CD8-positive, alpha-beta memory T cell (primary cell): ENCODE results near the gene IFT43. TPM values are rescaled to one million over a fixed set of nuclear protein-coding genes. Genes with fewer than 3 reads are reported as not detected.

Experiments used
- CTCF ChIA-PET: fragments of 350-600 bp; sonication (Branson Sonifier 250); formaldehyde crosslinking; loops from one replicate; lab custom pipeline; 2021; ENCODE audit warnings: antibody characterized with exemption; lab: Charles Lee
- POLR2A ChIA-PET: fragments of 350-600 bp; sonication (Branson Sonifier 250); formaldehyde crosslinking; loops from one replicate; lab custom pipeline; 2021; ENCODE audit warnings: antibody characterized with exemption; lab: Charles Lee
- DNase-seq, 5 donors: peaks; one replicate each; pipeline versions ENCODE4 v3.0.0 to v3.0.0-alpha.2; 2020 to 2022; ENCODE audit warnings: mixed read lengths in 1 of 5
- H3K27ac ChIP-seq: one replicate; pipeline ENCODE4 v1.7.0; 2013; ENCODE audit warnings: low read depth, mild to moderate bottlenecking, low read length, moderate library complexity
- H3K27me3 ChIP-seq: 2 replicates; pipeline ENCODE4 v1.7.0; 2013; ENCODE audit warnings: low read length, mild to moderate bottlenecking; ENCODE audit not compliant: insufficient read depth, poor library complexity, severe bottlenecking
- H3K36me3 ChIP-seq: 2 replicates; pipeline ENCODE4 v1.7.0; 2013; ENCODE audit warnings: mild to moderate bottlenecking, low read length, moderate library complexity; ENCODE audit not compliant: insufficient read depth
- H3K4me1 ChIP-seq: 2 replicates; pipeline ENCODE4 v1.7.0; 2013; ENCODE audit warnings: mild to moderate bottlenecking, low read length, moderate library complexity; ENCODE audit not compliant: insufficient read depth
- H3K4me3 ChIP-seq: 2 replicates; pipeline ENCODE4 v1.7.0; 2013; ENCODE audit warnings: mild to moderate bottlenecking, low read length
- H3K9me3 ChIP-seq: 2 replicates; pipeline ENCODE4 v1.7.0; 2013; ENCODE audit warnings: mild to moderate bottlenecking, low read length
- H3K27ac Mint-ChIP-seq, 8 donors: one replicate each; pipeline ENCODE4 v1.8.0; 2020 to 2021; ENCODE audit warnings: mixed read lengths in 8 of 8, mild to moderate bottlenecking in 6 of 8, inconsistent platforms in 3 of 8, moderate library complexity in 3 of 8
- H3K27me3 Mint-ChIP-seq, 2 donors: one replicate each; pipeline ENCODE4 v1.8.0; 2020 to 2021; ENCODE audit warnings: mixed read lengths in 2 of 2, mild to moderate bottlenecking in 1 of 2, moderate library complexity in 1 of 2
- H3K36me3 Mint-ChIP-seq, 3 donors: one replicate each; pipeline ENCODE4 v1.8.0; 2020 to 2021; ENCODE audit warnings: mixed read lengths in 3 of 3, inconsistent platforms in 1 of 3, mild to moderate bottlenecking in 1 of 3
- H3K4me1 Mint-ChIP-seq, 3 donors: one replicate each; pipeline ENCODE4 v1.8.0; 2020 to 2021; ENCODE audit warnings: mixed read lengths in 3 of 3, inconsistent platforms in 1 of 3, mild to moderate bottlenecking in 1 of 3
- H3K4me3 Mint-ChIP-seq, 7 donors: one replicate each; pipeline ENCODE4 v1.8.0; 2020 to 2021; ENCODE audit warnings: mixed read lengths in 7 of 7, mild to moderate bottlenecking in 6 of 7, moderate library complexity in 4 of 7, inconsistent platforms in 2 of 7
- H3K9me3 Mint-ChIP-seq, 5 donors: one replicate each; pipeline ENCODE4 v1.8.0; 2020 to 2022; ENCODE audit warnings: mixed read lengths in 5 of 5, mild to moderate bottlenecking in 3 of 5, moderate library complexity in 2 of 5, inconsistent platforms in 1 of 5
- polyA plus RNA-seq: library from polyadenylated mRNA; unstranded; fragments of 300-500 nt; fragmentation: Illumina TruSeq; gene quantifications from one replicate; pipeline ENCODE4 v1.2.3, GENCODE V29; 2021
- total RNA-seq, 2 experiments: library from RNA; stranded (reverse); gene quantifications; one replicate each; pipeline ENCODE4 v1.2.3, GENCODE V29; 2021

IFT43 gene
- total and polyA plus RNA-seq, 3 experiments from 2014 or later = 12.6 to 14.4 (median 14.2) TPM

- CTCF ChIA-PET = interaction anchor here (0.8 kb wide), 1 partner anchor 280 kb away, joined by 3 read pairs; no protein-coding TSS in a partner anchor
- POLR2A ChIA-PET = interaction anchor here (0.5 kb wide), 1 partner anchor 216 kb away, joined by 3 read pairs; no protein-coding TSS in a partner anchor
These were observed 3.6 kb downstream of the IFT43 start for GRCh38 chr14:75989134-75989533.

DNA sequence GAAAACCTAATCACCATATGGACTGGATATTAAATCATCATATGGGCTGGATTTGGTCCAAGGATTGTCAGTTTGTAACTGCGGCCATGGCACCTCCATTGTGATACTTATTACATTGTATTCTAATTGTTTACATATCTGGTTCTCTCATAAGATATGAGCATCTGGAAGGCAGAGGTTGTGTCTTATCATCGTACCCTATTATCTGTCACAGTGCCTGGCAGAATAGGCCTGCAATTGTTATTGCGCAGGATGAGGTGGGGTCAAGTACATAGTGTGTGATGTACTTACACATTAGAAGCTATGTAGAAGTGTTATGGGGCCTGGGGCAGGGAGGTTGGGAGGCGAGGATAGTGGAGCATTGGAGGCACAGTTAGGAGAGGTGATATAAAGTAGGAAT, 4.7 kb downstream of the IFT43 start:
- Histone ChIP-seq H3K4me3 (no peak overlapping the region), H3K27me3 (no peaks in the 10 kb centered on the region), H3K4me1 (peaks cover 9% of the 10 kb centered on the region), H3K36me3 (peaks cover 6% of the 10 kb centered on the region), H3K27ac (no peak overlapping the region), H3K9me3 (no peaks in the 10 kb centered on the region)
- H3K36me3 Mint-ChIP-seq = peaks cover 0 to 36% (median 20%) of the 10 kb centered on the region in 3 donors
- CTCF ChIA-PET = interaction anchor here (1.0 kb wide), 1 partner anchor 11 kb away, joined by 4 read pairs; no protein-coding TSS in a partner anchor
- H3K9me3 Mint-ChIP-seq = no peaks in the 10 kb centered on the region
- H3K4me1 Mint-ChIP-seq = peaks cover 10 to 16% (median 14%) of the 10 kb centered on the region in 3 donors
- POLR2A ChIA-PET = no interaction called here
- peak overlapping the region in 1 of 8 donors; percentile 74 for H3K27ac Mint-ChIP-seq
- no peak for DNase-seq
- peak overlapping the region in 1 of 7 donors; percentile 7 for H3K4me3 Mint-ChIP-seq
- H3K27me3 Mint-ChIP-seq = peaks cover 0 to 2% of the 10 kb centered on the region in 2 donors

More at GRCh38 chr14:75989134-75989533, 3.6 kb downstream of the IFT43 start:
- H3K4me3 ChIP-seq = no peak overlapping the region
- H3K9me3 ChIP-seq = no peaks in the 10 kb centered on the region
- H3K27ac ChIP-seq = no peak overlapping the region
- Mint-ChIP-seq H3K27ac (peak overlapping the region in 1 of 8 donors; percentile 74), H3K36me3 (peaks cover 0 to 25% (median 15%) of the 10 kb centered on the region in 3 donors), H3K4me3 (peak overlapping the region in 1 of 7 donors; percentile 53), H3K9me3 (no peaks in the 10 kb centered on the region), H3K4me1 (peaks cover 10 to 19% (median 19%) of the 10 kb centered on the region in 3 donors), H3K27me3 (peaks cover 0 to 2% of the 10 kb centered on the region in 2 donors)
- H3K27me3 ChIP-seq = no peaks in the 10 kb centered on the region
- peaks cover 12% of the 10 kb centered on the region for H3K4me1 ChIP-seq
- no peak for DNase-seq
- no peaks in the 10 kb centered on the region for H3K36me3 ChIP-seq

- Mint-ChIP-seq H3K27me3 (no peaks in the 10 kb centered on the region), H3K4me1 (peaks cover 0 to 1% (median under 1%) of the 10 kb centered on the region in 3 donors), H3K27ac (no peak overlapping the region), H3K9me3 (no peaks in the 10 kb centered on the region), H3K36me3 (peaks cover under 1 to 48% (median 22%) of the 10 kb centered on the region in 3 donors), H3K4me3 (no peak overlapping the region)
- Histone ChIP-seq H3K27ac (no peak overlapping the region), H3K36me3 (peaks cover 10% of the 10 kb centered on the region), H3K27me3 (no peaks in the 10 kb centered on the region), H3K4me3 (no peak overlapping the region), H3K4me1 (no peaks in the 10 kb centered on the region), H3K9me3 (no peaks in the 10 kb centered on the region)
- CTCF ChIA-PET = no interaction called here
- no peak for DNase-seq
- POLR2A ChIA-PET = no interaction called here
These were observed 6.2 kb downstream of the IFT43 start for GRCh38 chr14:75991753-75992152.

DNA sequence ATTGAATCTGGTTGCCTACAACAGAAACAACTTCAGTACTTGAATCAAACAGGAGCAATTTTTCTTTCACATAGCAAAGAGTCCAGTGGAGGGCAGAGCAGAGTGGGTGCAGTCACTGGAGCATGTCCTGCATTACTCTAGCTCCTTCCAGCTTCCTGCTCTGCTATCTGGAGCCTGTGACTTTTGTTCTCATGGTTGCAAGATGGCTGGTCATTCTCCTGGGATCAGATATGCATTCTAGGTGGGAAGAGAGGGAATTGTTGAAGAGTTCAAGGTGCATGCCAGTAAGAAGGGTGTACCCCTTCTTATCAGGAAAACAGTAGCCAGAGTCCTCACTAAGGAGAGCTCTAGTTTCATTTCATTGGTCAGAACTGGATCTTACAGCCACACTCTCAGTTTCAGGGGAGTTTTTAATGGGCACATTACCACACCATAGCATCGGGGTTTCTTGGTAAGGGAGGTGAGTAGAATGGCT, 8.0 kb downstream of the IFT43 start:
- ChIA-PET POLR2A (no interaction called here), CTCF (interaction anchor here (1.6 kb wide), 1 partner anchor 11 kb away, joined by 5 read pairs; the partner anchor contains the start of gene TGFB3)

DNA sequence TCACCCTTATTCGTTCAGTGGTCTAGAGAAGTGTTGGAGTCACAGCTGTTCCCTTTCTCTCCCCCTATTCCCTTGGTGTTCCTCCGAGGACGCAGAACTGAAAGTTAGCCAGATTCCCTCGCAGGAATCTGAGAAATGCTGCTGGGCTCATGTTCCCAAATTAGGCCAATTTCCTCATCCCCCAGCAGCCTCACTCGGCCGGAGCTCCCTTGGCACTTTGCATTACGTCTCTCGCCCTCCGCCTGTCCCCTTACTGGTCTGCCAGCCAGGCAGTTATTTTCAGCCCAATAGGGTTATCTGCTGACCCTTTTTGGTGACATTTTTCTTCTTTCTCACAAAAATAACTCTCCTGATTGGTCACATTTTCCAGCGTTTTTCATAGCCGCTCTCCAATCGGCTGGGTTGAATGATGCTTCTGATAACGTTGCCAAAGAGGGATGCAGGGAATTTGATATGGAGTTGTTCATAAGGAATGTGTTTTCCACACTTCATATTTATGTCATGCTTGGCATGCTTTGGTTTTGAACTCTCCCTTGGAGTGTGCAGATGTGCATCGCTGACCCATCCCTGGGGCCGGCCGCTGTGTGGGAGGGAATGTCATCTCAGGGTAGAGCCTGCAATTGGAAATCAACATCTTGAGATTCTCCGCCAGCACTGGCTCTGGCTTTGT, 9.9 kb downstream of the IFT43 start:
- H3K4me1 ChIP-seq = no peaks in the 10 kb centered on the region
- peaks cover 14% of the 10 kb centered on the region for H3K36me3 ChIP-seq
- Mint-ChIP-seq H3K36me3 (peaks cover 13 to 63% (median 35%) of the 10 kb centered on the region in 3 donors), H3K4me3 (no peak overlapping the region), H3K27me3 (no peaks in the 10 kb centered on the region), H3K4me1 (peaks cover 0 to 2% (median 0%) of the 10 kb centered on the region in 3 donors), H3K27ac (no peak overlapping the region), H3K9me3 (no peaks in the 10 kb centered on the region)
- ChIA-PET CTCF (no interaction called here), POLR2A (interaction anchor here (0.6 kb wide), 1 partner anchor 21 kb away, joined by 4 read pairs; no protein-coding TSS in a partner anchor)
- no peaks in the 10 kb centered on the region for H3K9me3 ChIP-seq
- DNase-seq = no peak
- H3K27me3 ChIP-seq = no peaks in the 10 kb centered on the region
- no peak overlapping the region for H3K4me3 ChIP-seq
- no peak overlapping the region for H3K27ac ChIP-seq

More for the DNA sequence above, 8.0 kb downstream of the IFT43 start:
- Mint-ChIP-seq H3K27ac (peak overlapping the region in 1 of 8 donors; percentile 77), H3K4me3 (peak overlapping the region in 1 of 7 donors; percentile 38), H3K4me1 (peaks cover 0 to 2% (median 0%) of the 10 kb centered on the region in 3 donors), H3K9me3 (no peaks in the 10 kb centered on the region), H3K36me3 (peaks cover 8 to 66% (median 33%) of the 10 kb centered on the region in 3 donors), H3K27me3 (no peaks in the 10 kb centered on the region)
- no peak for DNase-seq
- Histone ChIP-seq H3K4me1 (no peaks in the 10 kb centered on the region), H3K4me3 (no peak overlapping the region), H3K27me3 (no peaks in the 10 kb centered on the region), H3K9me3 (no peaks in the 10 kb centered on the region), H3K27ac (no peak overlapping the region), H3K36me3 (peaks cover 14% of the 10 kb centered on the region)

- DNase-seq = no peak
- POLR2A ChIA-PET = no interaction called here
- Mint-ChIP-seq H3K27ac (no peak overlapping the region), H3K4me3 (no peak overlapping the region), H3K36me3 (peaks cover 18 to 70% (median 42%) of the 10 kb centered on the region in 3 donors), H3K4me1 (peaks cover 0 to 2% (median 0%) of the 10 kb centered on the region in 3 donors), H3K9me3 (no peaks in the 10 kb centered on the region), H3K27me3 (no peaks in the 10 kb centered on the region)
- Histone ChIP-seq H3K36me3 (peaks cover 14% of the 10 kb centered on the region), H3K27me3 (no peaks in the 10 kb centered on the region), H3K27ac (no peak overlapping the region), H3K4me1 (no peaks in the 10 kb centered on the region), H3K4me3 (no peak overlapping the region), H3K9me3 (no peaks in the 10 kb centered on the region)
- CTCF ChIA-PET = no interaction called here
These were observed 10.9 kb downstream of the IFT43 start for GRCh38 chr14:75996488-75996887.

DNA sequence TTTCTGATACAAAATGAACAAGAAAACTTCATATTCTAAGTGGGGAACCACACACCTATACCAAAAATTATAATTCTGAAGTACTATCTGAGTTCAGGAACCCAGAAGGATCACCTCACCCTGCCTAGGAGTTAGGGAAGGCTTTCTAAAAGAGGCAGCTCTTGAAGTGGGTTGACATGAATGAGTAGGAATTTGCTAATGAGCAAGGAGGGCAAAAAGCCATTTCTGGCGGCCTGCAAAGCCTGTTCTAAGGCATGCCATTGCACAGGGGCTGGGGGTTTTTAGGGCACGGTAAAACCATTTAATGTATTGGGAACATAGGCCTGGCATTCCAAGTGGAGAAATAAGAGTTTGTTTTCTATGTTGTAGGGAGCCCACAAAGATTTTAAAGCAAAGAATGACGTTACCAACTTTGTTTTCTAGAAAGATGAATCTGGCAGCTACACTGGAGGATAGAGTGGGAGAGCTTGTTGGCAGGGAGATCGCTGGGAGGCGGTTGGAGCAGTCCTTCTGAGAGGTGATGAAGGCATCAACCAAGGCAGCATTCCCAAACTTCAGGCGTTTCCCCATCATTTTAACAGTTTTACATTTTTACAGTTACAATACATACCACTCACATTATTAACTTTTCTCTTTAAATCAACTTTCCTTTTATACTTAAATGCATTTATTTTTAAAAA, 14.1 kb downstream of the IFT43 start:
- DNase-seq = no peak
- Histone ChIP-seq H3K27ac (no peak overlapping the region), H3K9me3 (no peaks in the 10 kb centered on the region), H3K27me3 (no peaks in the 10 kb centered on the region), H3K4me3 (no peak overlapping the region), H3K4me1 (no peaks in the 10 kb centered on the region), H3K36me3 (peaks cover 13% of the 10 kb centered on the region)
- Mint-ChIP-seq H3K9me3 (peaks cover 0 to 7% (median 6%) of the 10 kb centered on the region in 5 donors), H3K27me3 (no peaks in the 10 kb centered on the region), H3K4me1 (peaks cover 0 to 2% (median 0%) of the 10 kb centered on the region in 3 donors), H3K4me3 (no peak overlapping the region), H3K27ac (no peak overlapping the region), H3K36me3 (peaks cover 35 to 73% (median 44%) of the 10 kb centered on the region in 3 donors)
- POLR2A ChIA-PET = no interaction called here
- CTCF ChIA-PET = no interaction called here
